Stimulated activated memory B cell treated with anti-CD40 and anti-IgM and Interleukin-4, amounts not matched to agents 10 μg/mL and 1 μg/mL and 100 μg/mL, for 72 hours (primary cell): ENCODE results near the gene DNAH3.
"Not testable (repeated sequence)": the region's sequence is repeated elsewhere in the genome, so short reads cannot be mapped to it uniquely, and the experiment has no call there.

ENCODE experiments used
- ATAC-seq: fragments of 150-1000 bp; cut with Tn5 transposase; 2 replicates; pipeline ENCODE4 v1.10.0; 2021
- H3K27ac Mint-ChIP-seq: one replicate; pipeline ENCODE4 v1.8.0; 2022; ENCODE audit warnings: mild to moderate bottlenecking, mixed read lengths
- H3K27me3 Mint-ChIP-seq: one replicate; pipeline ENCODE4 v1.8.0; 2022; ENCODE audit warnings: mixed read lengths
- H3K36me3 Mint-ChIP-seq: one replicate; pipeline ENCODE4 v1.8.0; 2022; ENCODE audit warnings: mixed read lengths
- H3K4me1 Mint-ChIP-seq: one replicate; pipeline ENCODE4 v1.8.0; 2022; ENCODE audit warnings: mixed read lengths
- H3K4me3 Mint-ChIP-seq: one replicate; pipeline ENCODE4 v1.8.0; 2022; ENCODE audit warnings: mild to moderate bottlenecking, moderate library complexity, mixed read lengths
- H3K9me3 Mint-ChIP-seq: one replicate; pipeline ENCODE4 v1.8.0; 2022; ENCODE audit warnings: mixed read lengths

Gene DNAH3

DNA sequence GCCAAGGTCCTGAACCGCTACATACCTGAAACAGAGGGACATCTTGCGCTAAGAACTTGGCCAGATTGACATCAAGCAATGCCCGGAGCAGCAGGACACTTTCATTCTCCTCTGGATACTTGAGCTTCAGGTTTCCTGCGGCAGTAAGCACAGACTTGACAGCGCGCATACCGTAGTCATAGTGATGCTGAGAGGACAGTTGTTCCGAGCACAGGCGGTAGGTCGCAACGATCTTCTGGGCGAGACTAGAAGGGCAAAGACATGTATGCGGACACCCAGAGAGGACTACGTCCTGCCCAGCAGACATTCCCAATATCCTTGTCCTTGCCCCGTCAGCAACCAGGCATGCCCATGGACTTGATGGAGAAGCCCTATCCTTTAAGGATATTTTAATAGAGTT lies 112.9 kb downstream of the DNAH3 start:
- no peak overlapping the region for H3K27ac Mint-ChIP-seq
- H3K9me3 Mint-ChIP-seq = no peaks in the 10 kb centered on the region
- H3K36me3 Mint-ChIP-seq = no peaks in the 10 kb centered on the region
- H3K4me3 Mint-ChIP-seq = no peak overlapping the region
- no peak for ATAC-seq
- no peaks in the 10 kb centered on the region for H3K4me1 Mint-ChIP-seq
- no peaks in the 10 kb centered on the region for H3K27me3 Mint-ChIP-seq

DNA sequence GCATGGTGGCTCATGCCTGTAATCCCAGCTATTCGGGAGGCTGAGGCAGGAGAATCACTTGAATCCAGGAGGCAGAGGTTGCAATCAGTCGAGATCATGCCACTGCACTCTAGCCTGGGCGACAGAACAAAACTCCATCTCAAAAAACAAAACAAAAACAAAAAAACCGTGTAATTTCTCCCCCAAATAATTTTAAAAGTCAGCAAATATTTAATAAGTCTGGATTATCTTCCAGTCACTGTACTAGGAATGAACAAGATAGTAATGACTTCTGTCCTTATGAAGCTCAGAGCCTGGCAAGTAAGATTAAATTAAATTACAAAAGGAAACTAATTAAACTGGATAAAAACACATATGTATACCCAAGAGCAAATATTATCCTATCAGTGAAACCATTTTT lies 113.5 kb downstream of the DNAH3 start:
- no peak for ATAC-seq
- Mint-ChIP-seq H3K27ac (no peak overlapping the region), H3K4me1 (no peaks in the 10 kb centered on the region), H3K27me3 (no peaks in the 10 kb centered on the region), H3K9me3 (no peaks in the 10 kb centered on the region), H3K4me3 (no peak overlapping the region), H3K36me3 (no peaks in the 10 kb centered on the region)

DNA sequence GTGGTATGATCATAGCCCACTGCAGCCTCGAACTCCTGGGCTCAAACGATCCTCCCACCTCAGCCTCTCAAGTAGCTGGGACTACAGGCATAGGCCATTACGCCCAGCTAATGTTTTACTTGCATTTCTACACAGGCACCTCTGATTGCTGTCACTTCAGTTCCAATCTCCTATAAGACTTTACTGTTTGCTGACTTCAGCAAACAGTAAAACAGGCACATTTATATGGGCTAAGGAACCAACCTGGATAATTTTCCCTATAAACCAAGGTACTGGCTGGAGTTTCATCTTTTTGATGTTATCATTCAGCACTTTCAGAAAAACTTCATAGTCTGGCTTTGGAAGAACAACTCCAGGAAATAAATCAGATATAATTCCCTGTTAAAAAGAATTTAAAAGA lies 114.2 kb downstream of the DNAH3 start:
- H3K27me3 Mint-ChIP-seq = peaks cover 7% of the 10 kb centered on the region
- H3K4me1 Mint-ChIP-seq = no peaks in the 10 kb centered on the region
- H3K4me3 Mint-ChIP-seq = no peak overlapping the region
- no peaks in the 10 kb centered on the region for H3K36me3 Mint-ChIP-seq
- no peak for ATAC-seq
- no peak overlapping the region for H3K27ac Mint-ChIP-seq
- H3K9me3 Mint-ChIP-seq = no peaks in the 10 kb centered on the region

DNA sequence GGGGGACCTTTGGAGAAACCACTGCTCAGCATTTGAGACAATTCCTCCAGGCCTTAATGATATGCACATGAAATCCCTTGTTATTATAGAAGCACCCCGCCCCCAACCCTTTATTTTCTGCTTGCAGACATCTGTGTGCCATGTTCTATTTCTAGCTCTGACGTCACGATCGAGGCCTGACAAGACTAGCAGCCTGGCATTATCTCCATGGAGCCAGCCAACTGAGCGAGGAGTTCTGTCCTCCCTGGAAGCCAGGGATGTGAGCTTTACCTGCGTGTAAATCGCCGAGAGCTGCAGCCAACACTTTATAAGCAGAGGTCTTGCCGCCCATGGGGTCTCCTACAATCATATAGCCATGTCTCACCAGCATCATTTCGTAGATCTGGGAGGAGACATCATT lies 116.9 kb downstream of the DNAH3 start:
- H3K27me3 Mint-ChIP-seq = peaks cover 9% of the 10 kb centered on the region
- no peaks in the 10 kb centered on the region for H3K36me3 Mint-ChIP-seq
- no peak overlapping the region for H3K27ac Mint-ChIP-seq
- no peak overlapping the region for H3K4me3 Mint-ChIP-seq
- no peak for ATAC-seq
- H3K9me3 Mint-ChIP-seq = no peaks in the 10 kb centered on the region
- no peaks in the 10 kb centered on the region for H3K4me1 Mint-ChIP-seq

DNA sequence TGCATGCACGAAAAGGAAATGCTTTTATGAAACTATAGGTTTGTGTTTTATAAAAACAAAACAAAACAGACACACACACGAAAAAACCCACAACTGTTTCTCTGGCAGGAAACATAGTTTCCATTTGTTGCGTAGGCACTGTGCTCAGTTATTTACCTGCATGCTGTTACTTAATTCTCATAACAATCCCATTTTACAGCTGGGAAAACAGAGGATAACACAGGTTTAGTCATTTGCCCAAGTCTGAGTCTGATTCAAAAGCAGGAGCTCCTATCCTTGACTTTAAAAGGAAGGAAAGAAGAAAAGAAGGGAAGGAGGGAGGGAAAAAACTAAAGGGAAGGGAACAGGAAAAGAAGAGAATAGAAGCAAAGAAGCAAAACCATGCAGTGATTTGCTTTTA lies 117.4 kb downstream of the DNAH3 start:
- Mint-ChIP-seq H3K4me1 (no peaks in the 10 kb centered on the region), H3K9me3 (no peaks in the 10 kb centered on the region), H3K27ac (no peak overlapping the region), H3K4me3 (no peak overlapping the region), H3K36me3 (no peaks in the 10 kb centered on the region), H3K27me3 (peaks cover 9% of the 10 kb centered on the region)
- no peak for ATAC-seq

DNA sequence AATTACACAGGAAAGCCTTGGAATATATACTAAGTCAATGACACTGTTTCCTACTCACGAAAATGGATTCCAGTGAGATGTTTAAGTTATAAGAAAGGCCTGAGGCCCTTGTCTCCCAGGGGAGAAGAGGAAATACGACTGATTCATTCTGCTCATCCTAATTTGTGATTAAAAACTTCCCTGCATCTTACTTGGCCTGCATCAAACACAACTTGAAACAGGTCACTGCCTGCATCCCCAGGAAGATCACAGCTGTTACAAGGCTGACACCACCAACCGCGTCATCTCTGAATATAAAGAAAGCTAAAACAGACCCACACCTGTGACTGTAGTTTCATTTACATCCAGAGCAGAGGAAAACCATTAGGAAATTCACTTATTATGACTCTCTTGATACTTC lies 121.9 kb downstream of the DNAH3 start:
- Mint-ChIP-seq H3K4me1 (no peaks in the 10 kb centered on the region), H3K36me3 (no peaks in the 10 kb centered on the region), H3K27ac (no peak overlapping the region), H3K9me3 (no peaks in the 10 kb centered on the region), H3K27me3 (peaks cover 31% of the 10 kb centered on the region), H3K4me3 (no peak overlapping the region)
- no peak for ATAC-seq

DNA sequence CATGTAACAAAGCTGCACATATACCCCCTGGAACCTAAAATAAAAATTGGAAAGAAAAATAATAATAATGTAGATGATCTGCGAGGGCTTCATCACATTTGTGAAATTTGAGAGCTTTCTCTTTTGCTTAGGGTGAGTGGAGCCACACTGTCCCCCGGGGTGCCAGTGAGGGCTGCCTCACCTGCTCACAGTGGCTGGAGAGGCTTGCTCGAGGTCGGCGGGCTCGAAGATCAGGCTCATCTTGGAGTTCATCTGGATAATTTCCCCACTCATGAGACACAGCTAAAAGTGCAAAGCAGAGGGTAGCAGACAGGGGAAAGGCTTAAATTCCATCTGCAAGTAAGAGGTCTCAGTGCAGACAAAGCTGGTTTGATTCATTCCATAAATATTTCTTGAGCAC lies 123.8 kb downstream of the DNAH3 start:
- peaks cover 38% of the 10 kb centered on the region for H3K27me3 Mint-ChIP-seq
- H3K36me3 Mint-ChIP-seq = no peaks in the 10 kb centered on the region
- no peak overlapping the region for H3K27ac Mint-ChIP-seq
- no peaks in the 10 kb centered on the region for H3K4me1 Mint-ChIP-seq
- ATAC-seq = no peak
- no peak overlapping the region for H3K4me3 Mint-ChIP-seq
- H3K9me3 Mint-ChIP-seq = no peaks in the 10 kb centered on the region

DNA sequence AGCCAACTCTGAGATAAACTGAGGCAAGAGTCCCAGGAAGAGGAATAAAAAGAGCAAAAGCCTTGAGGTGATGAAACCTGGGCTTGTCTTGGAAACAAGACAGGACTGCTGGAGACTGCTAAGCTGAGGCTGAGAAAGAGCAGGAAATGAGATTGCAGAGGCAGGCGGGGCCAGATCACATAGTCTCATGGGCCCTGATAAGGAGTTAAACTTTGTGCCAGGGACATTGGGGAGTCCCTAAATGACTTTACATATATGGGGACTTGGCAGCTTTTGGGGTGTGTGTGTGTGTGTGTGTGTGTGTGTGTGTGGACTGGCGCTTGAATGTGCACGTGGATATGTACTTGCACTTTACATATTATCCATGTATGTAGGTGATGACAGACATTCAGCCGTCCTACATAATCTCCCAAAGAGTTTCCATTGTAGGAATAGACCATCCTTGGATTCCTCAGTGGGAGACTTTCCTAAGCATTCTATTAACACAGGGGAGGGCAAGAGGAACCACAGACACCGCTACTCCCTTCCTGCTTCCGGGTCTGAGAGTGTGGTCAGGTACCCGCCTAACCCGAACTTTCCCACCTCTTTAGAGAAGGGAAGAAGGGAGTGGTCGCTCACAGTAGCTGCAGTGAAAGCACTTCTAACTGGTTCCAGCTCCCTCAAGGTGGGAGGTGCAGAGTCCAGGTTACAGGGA lies 127.0 kb downstream of the DNAH3 start:
- H3K36me3 Mint-ChIP-seq = no peaks in the 10 kb centered on the region
- no peaks in the 10 kb centered on the region for H3K4me1 Mint-ChIP-seq
- no peak for ATAC-seq
- H3K4me3 Mint-ChIP-seq = no peak overlapping the region
- H3K27ac Mint-ChIP-seq = no peak overlapping the region
- no peaks in the 10 kb centered on the region for H3K9me3 Mint-ChIP-seq
- peaks cover 44% of the 10 kb centered on the region for H3K27me3 Mint-ChIP-seq

DNA sequence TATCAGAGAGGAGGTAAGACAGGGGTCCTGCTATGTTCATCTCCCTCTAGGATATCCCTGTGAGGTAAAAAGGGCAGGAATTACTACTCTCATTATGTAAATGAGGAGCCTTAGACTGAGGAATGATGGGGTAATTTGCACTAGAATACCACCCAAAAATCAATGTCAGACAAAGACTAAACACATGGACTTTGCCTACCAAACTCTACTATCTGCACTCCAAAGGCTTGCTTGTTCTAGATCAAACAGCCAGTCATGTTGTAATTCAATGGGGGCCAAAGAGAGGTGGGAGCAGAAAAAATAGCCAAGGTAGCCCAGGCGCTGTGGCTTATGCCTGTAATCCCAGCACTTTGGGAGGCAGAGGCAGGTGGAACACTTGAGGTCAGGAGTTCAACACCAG lies 129.3 kb downstream of the DNAH3 start:
- Mint-ChIP-seq H3K4me1 (no peaks in the 10 kb centered on the region), H3K9me3 (no peaks in the 10 kb centered on the region)

DNA sequence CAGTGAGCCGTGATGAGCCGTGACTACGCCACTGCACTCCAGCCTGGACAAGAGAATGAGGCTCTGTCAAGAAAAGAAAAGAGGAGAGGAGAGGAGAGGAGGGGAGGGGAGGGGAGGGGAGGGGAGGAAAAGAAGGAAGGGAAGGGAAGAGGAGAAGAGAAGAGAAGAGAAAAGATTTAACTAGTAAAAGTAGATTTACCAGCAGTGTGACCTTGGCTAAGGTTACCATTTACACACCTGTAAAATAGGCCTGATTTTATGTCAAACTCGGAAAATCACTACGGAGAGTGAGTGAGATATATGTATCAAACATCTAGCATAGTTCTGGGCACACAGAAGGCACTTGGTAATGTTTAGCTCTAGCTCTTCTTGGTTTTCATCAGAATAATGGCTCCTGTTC lies 140.8 kb downstream of the DNAH3 start:
- Mint-ChIP-seq H3K4me3 (no peak overlapping the region), H3K27ac (no peak overlapping the region), H3K27me3 (peaks cover 39% of the 10 kb centered on the region), H3K36me3 (no peaks in the 10 kb centered on the region), H3K9me3 (peaks cover 7% of the 10 kb centered on the region), H3K4me1 (no peaks in the 10 kb centered on the region)
- no peak for ATAC-seq

More for the DNA sequence above, 129.3 kb downstream of the DNAH3 start:
- Mint-ChIP-seq H3K27ac (no peak overlapping the region), H3K4me3 (no peak overlapping the region), H3K36me3 (no peaks in the 10 kb centered on the region), H3K27me3 (peaks cover 37% of the 10 kb centered on the region)
- ATAC-seq = no peak

DNA sequence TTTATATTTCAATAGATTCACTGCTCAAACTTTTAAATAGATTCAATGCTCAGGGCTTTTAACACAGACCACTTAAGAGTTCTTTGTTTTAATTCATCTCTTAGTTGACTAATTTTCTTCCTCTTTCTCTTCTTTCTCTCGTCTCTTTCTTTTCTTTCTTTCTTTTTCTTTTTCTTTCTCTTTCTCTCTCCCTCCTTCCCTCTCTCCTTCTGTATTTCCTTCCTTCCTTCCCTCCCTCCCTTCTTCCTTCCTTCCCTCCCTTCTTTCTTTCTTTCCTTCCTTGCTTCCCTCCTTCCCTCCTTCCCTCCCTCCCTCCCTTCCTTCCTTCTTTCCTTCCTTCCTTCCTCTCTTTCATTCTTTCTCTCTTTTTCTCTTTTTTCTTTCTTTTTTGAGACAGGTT lies 145.6 kb downstream of the DNAH3 start:
- H3K4me3 Mint-ChIP-seq = no peak overlapping the region
- H3K4me1 Mint-ChIP-seq = no peaks in the 10 kb centered on the region
- peaks cover 36% of the 10 kb centered on the region for H3K27me3 Mint-ChIP-seq
- no peaks in the 10 kb centered on the region for H3K9me3 Mint-ChIP-seq
- ATAC-seq = no peak
- no peak overlapping the region for H3K27ac Mint-ChIP-seq
- H3K36me3 Mint-ChIP-seq = no peaks in the 10 kb centered on the region

DNA sequence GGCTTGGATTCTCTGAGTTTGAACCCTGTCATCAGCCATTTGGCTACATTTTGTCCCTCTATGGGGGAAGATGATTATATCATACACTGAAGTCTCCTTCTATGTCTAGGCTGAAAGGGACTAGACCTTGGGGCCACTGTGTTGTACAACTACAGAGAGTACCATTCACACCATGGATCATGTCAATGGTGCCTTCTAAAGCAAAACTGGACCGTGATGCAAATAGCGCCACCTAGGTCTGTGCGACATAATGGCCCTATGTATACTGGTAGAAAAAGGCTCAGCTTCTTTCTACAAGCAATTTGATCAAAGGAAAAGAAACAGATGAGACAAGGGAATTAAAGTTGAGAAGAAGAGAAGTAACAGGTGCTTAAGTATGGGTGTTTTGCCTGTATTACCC lies 149.4 kb downstream of the DNAH3 start:
- no peak for ATAC-seq
- H3K4me3 Mint-ChIP-seq = no peak overlapping the region
- H3K27me3 Mint-ChIP-seq = peaks cover 16% of the 10 kb centered on the region
- no peak overlapping the region for H3K27ac Mint-ChIP-seq
- H3K36me3 Mint-ChIP-seq = no peaks in the 10 kb centered on the region
- H3K9me3 Mint-ChIP-seq = no peaks in the 10 kb centered on the region
- no peaks in the 10 kb centered on the region for H3K4me1 Mint-ChIP-seq

DNA sequence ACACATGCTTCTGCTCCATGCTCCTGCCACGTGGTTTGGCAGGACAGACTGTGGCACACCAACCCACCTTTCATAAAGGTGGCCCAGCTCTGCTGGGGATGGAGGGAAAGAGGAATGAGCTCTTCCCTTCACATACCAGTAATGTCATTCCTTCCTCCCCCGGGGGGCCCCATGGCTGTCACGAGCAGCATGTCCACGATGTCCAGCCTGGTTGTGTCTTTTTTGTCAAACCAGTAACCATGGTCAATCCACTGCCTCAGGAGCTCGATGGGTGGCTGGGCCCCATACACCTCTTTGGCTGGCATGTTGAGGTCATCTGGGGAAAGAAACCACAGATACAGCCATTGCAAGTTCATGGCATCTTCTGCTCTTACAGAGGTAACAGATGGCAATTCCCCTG lies 153.5 kb downstream of the DNAH3 start:
- no peaks in the 10 kb centered on the region for H3K4me1 Mint-ChIP-seq
- H3K27me3 Mint-ChIP-seq = peaks cover 9% of the 10 kb centered on the region
- H3K27ac Mint-ChIP-seq = no peak overlapping the region
- no peak overlapping the region for H3K4me3 Mint-ChIP-seq
- H3K36me3 Mint-ChIP-seq = no peaks in the 10 kb centered on the region
- ATAC-seq = no peak
- H3K9me3 Mint-ChIP-seq = no peaks in the 10 kb centered on the region

DNA sequence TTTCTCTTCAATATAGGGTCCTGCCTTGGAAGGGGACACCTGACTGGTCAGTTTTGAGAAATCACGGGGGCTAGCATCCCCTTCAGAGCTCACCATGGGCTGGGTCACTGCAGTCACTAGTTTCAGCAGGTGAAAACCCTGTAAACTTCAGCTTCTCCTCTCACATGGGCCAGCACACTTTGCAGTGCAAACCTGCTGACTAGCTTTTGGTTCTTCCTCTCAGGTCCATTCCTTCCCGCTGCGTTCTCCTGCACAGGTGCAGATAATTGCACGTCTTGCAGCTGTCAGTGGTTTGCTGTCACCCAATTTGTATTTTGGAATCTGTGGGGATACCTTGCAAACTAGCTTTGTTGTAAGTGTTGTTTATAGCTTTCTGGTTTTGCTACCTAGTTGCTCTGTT lies 154.9 kb downstream of the DNAH3 start:
- no peak overlapping the region for H3K27ac Mint-ChIP-seq
- H3K27me3 Mint-ChIP-seq = peaks cover 9% of the 10 kb centered on the region
- no peaks in the 10 kb centered on the region for H3K4me1 Mint-ChIP-seq
- no peak for ATAC-seq
- H3K9me3 Mint-ChIP-seq = no peaks in the 10 kb centered on the region
- H3K4me3 Mint-ChIP-seq = no peak overlapping the region
- H3K36me3 Mint-ChIP-seq = no peaks in the 10 kb centered on the region

DNA sequence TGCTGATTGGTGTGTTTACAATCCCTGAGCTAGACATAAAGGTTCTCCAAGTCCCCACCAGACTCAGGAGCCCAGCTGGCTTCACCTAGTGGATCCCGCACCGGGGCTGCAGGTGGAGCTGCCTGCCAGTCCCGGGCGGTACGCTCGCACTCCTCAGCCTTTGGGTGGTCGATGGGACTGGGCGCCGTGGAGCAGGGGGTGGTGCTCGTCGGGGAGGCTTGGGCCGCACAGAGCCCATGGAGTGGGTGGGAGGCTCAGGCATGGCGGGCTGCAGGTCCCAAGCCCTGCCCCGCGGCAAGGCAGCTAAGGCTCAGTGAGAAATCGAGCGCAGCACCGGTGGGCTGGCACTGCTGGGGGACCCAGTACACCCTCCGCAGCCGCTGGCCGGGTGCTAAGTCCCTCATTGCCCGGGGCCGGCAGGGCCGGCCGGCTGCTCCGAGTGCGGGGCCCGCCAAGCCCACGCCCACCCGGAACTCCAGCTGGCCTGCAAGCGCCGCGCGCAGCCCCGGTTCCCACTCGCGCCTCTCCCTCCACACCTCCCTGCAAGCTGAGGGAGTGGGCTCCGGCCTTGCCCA lies 161.1 kb downstream of the DNAH3 start:
- H3K9me3 Mint-ChIP-seq, H3K27ac Mint-ChIP-seq, ATAC-seq: not testable (repeated sequence)

DNA sequence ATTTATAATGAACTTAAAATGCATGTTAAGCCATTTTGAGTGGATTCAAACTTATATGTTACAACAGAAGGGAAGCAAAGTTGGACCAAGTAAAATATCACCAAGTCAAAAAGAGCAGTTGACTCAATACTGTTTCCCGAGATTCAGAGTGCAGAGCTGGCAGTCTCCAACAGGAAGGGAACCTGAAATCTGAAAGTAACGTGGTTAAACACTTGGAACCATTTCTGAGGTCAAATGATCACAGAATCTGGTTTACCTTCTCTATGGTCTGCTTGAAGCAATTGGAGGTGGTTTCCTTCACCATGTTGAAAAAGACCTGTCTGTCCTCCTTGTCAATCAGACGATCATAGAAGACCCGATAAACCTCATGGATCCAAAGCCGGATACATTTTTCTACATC lies 163.6 kb downstream of the DNAH3 start:
- Mint-ChIP-seq H3K9me3 (no peaks in the 10 kb centered on the region), H3K4me3 (no peak overlapping the region), H3K27ac (no peak overlapping the region), H3K36me3 (no peaks in the 10 kb centered on the region), H3K27me3 (no peaks in the 10 kb centered on the region), H3K4me1 (peaks cover 4% of the 10 kb centered on the region)
- no peak for ATAC-seq

More for the DNA sequence above, 161.1 kb downstream of the DNAH3 start:
- not testable (repeated sequence) for H3K27me3 Mint-ChIP-seq, H3K4me3 Mint-ChIP-seq, H3K36me3 Mint-ChIP-seq, H3K4me1 Mint-ChIP-seq
